SIG-M5 treated with dmso at 0.1 percent for 504 hours (cell line): ENCODE measurements around the gene ENOX1.

Experiments used
- DNase-seq: peaks from one replicate; lab custom pipeline; 2025; ENCODE audit not compliant: unreplicated experiment; lab: John Stamatoyannopoulos, UW

Gene ENOX1

GRCh38 chr13:43401361-43401760 is 385.4 kb downstream of the ENOX1 start:
- peak; percentile 8 for DNase-seq

GRCh38 chr13:43397111-43397510 is 389.7 kb downstream of the ENOX1 start:
- no peak for DNase-seq

GRCh38 chr13:43391036-43391435 is 395.7 kb downstream of the ENOX1 start:
- DNase-seq: peak; percentile 5

- DNase-seq: no peak
Observed at GRCh38 chr13:43390619-43391018, 396.2 kb downstream of the ENOX1 start.

- DNase-seq: no peak
Observed at GRCh38 chr13:43389983-43390382, 396.8 kb downstream of the ENOX1 start.

- no peak for DNase-seq
Observed at GRCh38 chr13:43389573-43389972, 397.2 kb downstream of the ENOX1 start.

GRCh38 chr13:43388282-43389034 is 398.3 kb downstream of the ENOX1 start:
- DNase-seq: peak; percentile 26

GRCh38 chr13:43387880-43388279 is 398.9 kb downstream of the ENOX1 start:
- DNase-seq: no peak

- DNase-seq: no peak
Observed at GRCh38 chr13:43383498-43384165, 403.1 kb downstream of the ENOX1 start.

- DNase-seq: no peak
Observed at GRCh38 chr13:43379738-43380137, 407.0 kb downstream of the ENOX1 start.

GRCh38 chr13:43377973-43378372 is 408.8 kb downstream of the ENOX1 start:
- DNase-seq: no peak

GRCh38 chr13:43377149-43377548 is 409.6 kb downstream of the ENOX1 start:
- no peak for DNase-seq

- DNase-seq: no peak
Observed at GRCh38 chr13:43376596-43376995, 410.2 kb downstream of the ENOX1 start.

- no peak for DNase-seq
Observed at GRCh38 chr13:43375797-43376465, 410.8 kb downstream of the ENOX1 start.

GRCh38 chr13:43374621-43375020 is 412.2 kb downstream of the ENOX1 start:
- peak; percentile 43 for DNase-seq

- DNase-seq: no peak
Observed at GRCh38 chr13:43373400-43373799, 413.4 kb downstream of the ENOX1 start.

- DNase-seq: no peak
Observed at GRCh38 chr13:43370842-43371241, 415.9 kb downstream of the ENOX1 start.

GRCh38 chr13:43369319-43369718 is 417.5 kb downstream of the ENOX1 start:
- DNase-seq: no peak

GRCh38 chr13:43368003-43368402 is 418.8 kb downstream of the ENOX1 start:
- DNase-seq: no peak

GRCh38 chr13:43365039-43365344 is 421.8 kb downstream of the ENOX1 start:
- no peak for DNase-seq

GRCh38 chr13:43364210-43365038 is 422.3 kb downstream of the ENOX1 start:
- no peak for DNase-seq
